Tibial nerve (tissue), 4 donors: ENCODE data around the gene OTOS. TPM values are rescaled to one million over a fixed set of nuclear protein-coding genes. Genes with fewer than 3 reads are reported as not detected.

Experiments
- DNase-seq, 2 donors: peaks; one replicate each; pipeline ENCODE4 v3.0.0-alpha.2; 2019; ENCODE audit warnings: low spot score in 2 of 2
- H3K27ac ChIP-seq, 4 donors: fragments of 200-600 bp; sonication (generic) in 3 of 4; one replicate each; pipeline ENCODE4 v1.5.1; 2017 to 2019; ENCODE audit warnings: mild to moderate bottlenecking in 1 of 4
- H3K27me3 ChIP-seq, 2 donors: fragments of 200-600 bp; sonication (generic) in 1 of 2; one replicate each; pipeline versions ENCODE4 v1.5.1 to v1.6.0; 2017 to 2019
- H3K36me3 ChIP-seq, 3 donors: fragments of 200-600 bp; sonication (generic); one replicate each; pipeline ENCODE4 v1.5.1; 2018 to 2019
- H3K4me1 ChIP-seq, 4 donors: fragments of 200-600 bp; sonication (generic) in 3 of 4; one replicate each; pipeline ENCODE4 v1.5.1; 2017 to 2019
- H3K4me3 ChIP-seq, 4 donors: fragments of 200-600 bp; sonication (generic) in 3 of 4; one replicate each; pipeline ENCODE4 v1.5.1; 2017 to 2019; ENCODE audit warnings: mild to moderate bottlenecking in 1 of 4, moderate library complexity in 1 of 4
- H3K9me3 ChIP-seq, 4 donors: fragments of 200-600 bp; sonication (generic) in 3 of 4; one replicate each; pipeline ENCODE4 v1.5.1; 2017 to 2019
- CTCF ChIP-seq, 5 experiments: fragments of 200-600 bp in 3 of 5; fragments of 450-650 bp in 2 of 5; sonication (generic) in 3 of 5; IDR thresholded peaks; one replicate each; pipeline ENCODE4 v1.5.1; 2016 to 2019; ENCODE audit warnings: antibody characterized with exemption in 5 of 5, mild to moderate bottlenecking in 3 of 5, moderate library complexity in 2 of 5
- EP300 ChIP-seq, 2 donors: sonication (generic); formaldehyde crosslinking; IDR thresholded peaks; one replicate each; pipeline ENCODE4 v1.6.1; 2017; ENCODE audit warnings: antibody characterized with exemption in 2 of 2, mild to moderate bottlenecking in 1 of 2
- POLR2A ChIP-seq, 2 donors: fragments of 450-650 bp; IDR thresholded peaks; one replicate each; pipeline ENCODE4 v1.6.1; 2017; ENCODE audit warnings: antibody characterized with exemption in 2 of 2, mild to moderate bottlenecking in 2 of 2, moderate library complexity in 2 of 2
- WGBS, 2 donors: methylation state at CpG; one replicate each; pipeline ENCODE4 v1.1.5; 2018; 5-methylcytosine and 5-hydroxymethylcytosine counted together
- total RNA-seq, 4 donors: library from RNA; depleted of rRNA; stranded (reverse); fragments of >200 nt; gene quantifications; one replicate each; pipeline ENCODE4 v1.1.0, GENCODE V29; 2016

Gene OTOS
- total RNA-seq, 4 donors from 2014 or later, result not detected

DNA sequence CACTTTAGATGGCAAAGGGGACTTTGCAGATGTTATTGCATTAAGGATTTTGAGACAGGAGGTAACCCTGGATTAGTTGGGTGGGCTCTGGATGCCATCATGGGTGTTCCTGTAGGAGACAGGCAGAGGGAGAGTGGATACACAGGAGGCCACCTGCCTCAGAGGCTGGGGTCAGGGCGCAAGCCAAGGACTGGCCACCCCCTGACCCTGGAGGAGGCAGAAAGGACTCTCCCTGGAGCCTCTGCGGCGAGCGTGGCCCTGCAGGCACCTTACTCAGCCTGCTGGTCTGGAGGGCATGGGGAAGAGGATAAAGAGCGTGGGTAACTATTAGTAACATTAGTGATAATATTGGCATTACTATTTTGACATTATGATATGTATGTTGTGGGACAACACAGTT lies 21.6 kb upstream of the OTOS start:
- TF ChIP-seq EP300 (IDR thresholded peaks at IDR 0.05), result no peak
- no peak for TF ChIP-seq POLR2A (IDR thresholded peaks at IDR 0.05)
- no peak for TF ChIP-seq CTCF (IDR thresholded peaks at IDR 0.05)
- DNase-seq, result no peak
- Histone ChIP-seq H3K4me1 (no peaks in the 10 kb centered on the region), H3K9me3 (peaks cover 0 to 7% (median 0%) of the 10 kb centered on the region in 4 donors), H3K36me3 (no peaks in the 10 kb centered on the region), H3K4me3 (no peak overlapping the region), H3K27ac (no peak overlapping the region), H3K27me3 (peaks cover 0 to 14% of the 10 kb centered on the region in 2 donors)
- WGBS, 2 donors, result 66 to 82% methylated on average over 5 of the region's 5 CpGs

DNA sequence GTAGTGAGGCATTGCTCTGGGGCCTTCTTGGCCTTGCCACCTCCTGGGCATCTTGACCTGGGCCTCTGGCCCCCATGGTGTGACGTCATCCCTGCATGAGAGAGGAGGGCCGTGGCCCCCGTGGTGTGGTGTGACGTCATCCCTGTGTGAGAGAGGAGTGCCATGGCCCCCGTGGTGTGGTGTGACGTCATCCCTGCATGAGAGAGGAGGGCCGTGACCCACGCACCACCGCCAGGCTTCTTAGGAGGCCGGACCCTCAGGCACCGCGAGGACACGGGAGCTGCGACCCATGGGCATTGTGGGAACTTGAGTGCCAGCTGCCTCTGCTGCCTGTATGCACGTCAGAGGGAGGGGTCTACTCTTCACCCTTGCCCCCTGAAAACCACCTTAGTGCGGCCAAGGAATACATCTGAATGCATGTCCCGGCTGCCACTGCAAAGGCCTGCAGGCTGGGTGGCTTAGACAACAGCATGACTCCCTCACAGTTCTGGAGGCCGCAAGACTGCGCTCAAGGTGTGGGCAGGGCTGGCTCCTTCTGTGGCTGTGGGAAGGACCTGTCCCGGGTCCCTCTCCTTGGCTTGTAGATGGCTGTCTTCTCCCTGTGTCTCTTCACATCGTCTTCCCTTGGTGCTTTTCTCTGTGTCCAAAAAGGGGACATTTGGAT lies 20.8 kb upstream of the OTOS start:
- DNase-seq, result no peak
- H3K9me3 ChIP-seq, result peaks cover 0 to 4% (median 0%) of the 10 kb centered on the region in 4 donors
- no peak overlapping the region for H3K4me3 ChIP-seq
- no peaks in the 10 kb centered on the region for H3K36me3 ChIP-seq
- H3K27ac ChIP-seq, result no peak overlapping the region
- 82 to 92% methylated on average over 7 to 14 of the region's 21 CpGs for WGBS, 2 donors
- H3K27me3 ChIP-seq, result peaks cover 0 to 8% of the 10 kb centered on the region in 2 donors
- no peaks in the 10 kb centered on the region for H3K4me1 ChIP-seq
- TF ChIP-seq EP300 (IDR thresholded peaks at IDR 0.05), result no peak
- TF ChIP-seq CTCF (IDR thresholded peaks at IDR 0.05), result no peak
- TF ChIP-seq POLR2A (IDR thresholded peaks at IDR 0.05), result no peak

- 86 to 91% methylated on average over 13 to 16 of the region's 18 CpGs for WGBS, 2 donors
- H3K27me3 ChIP-seq, result peaks cover 0 to 6% of the 10 kb centered on the region in 2 donors
- DNase-seq, result no peak
These were observed 20.0 kb upstream of the OTOS start for GRCh38 chr2:240160291-240161086.

DNA sequence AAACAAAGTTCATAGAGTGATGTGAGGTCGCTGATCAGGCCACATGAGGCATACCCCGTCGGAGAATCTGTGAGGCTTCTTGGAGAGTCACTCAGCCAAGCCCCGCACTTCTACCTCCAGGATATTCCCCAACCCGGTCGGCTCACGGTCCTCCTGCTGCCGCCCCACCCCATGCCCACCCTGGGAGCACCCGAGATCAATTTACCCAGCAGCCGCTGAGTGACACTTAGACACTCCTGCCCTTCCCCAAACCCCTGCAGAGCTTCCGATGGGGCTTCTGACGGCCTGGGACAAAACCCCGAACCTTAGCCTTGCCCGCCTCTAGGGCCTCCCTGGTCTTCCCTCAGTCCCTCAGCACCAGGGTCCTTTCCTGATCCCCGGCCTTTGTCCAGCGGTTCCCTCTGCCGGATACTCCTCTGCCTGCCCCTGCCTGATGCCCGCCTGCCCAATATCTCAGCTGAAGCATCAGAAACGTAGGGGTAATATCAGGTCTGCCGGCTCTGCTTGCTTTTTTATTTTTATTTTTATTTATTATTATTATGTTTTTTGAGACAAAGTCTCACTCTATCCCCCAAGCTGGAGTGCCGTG lies 18.9 kb upstream of the OTOS start:
- DNase-seq, result no peak
- Histone ChIP-seq H3K27me3 (peaks cover 0 to 3% of the 10 kb centered on the region in 2 donors), H3K4me3 (no peak overlapping the region), H3K4me1 (no peaks in the 10 kb centered on the region), H3K9me3 (no peaks in the 10 kb centered on the region), H3K27ac (no peak overlapping the region), H3K36me3 (no peaks in the 10 kb centered on the region)
- TF ChIP-seq EP300 (IDR thresholded peaks at IDR 0.05) (no peak), POLR2A (IDR thresholded peaks at IDR 0.05) (no peak), CTCF (IDR thresholded peaks at IDR 0.05) (no peak)
- WGBS, 2 donors, result 84 to 85% methylated on average over 20 to 21 of the region's 21 CpGs

More at GRCh38 chr2:240160291-240161086, 20.0 kb upstream of the OTOS start:
- H3K27ac ChIP-seq, result no peak overlapping the region
- TF ChIP-seq POLR2A (IDR thresholded peaks at IDR 0.05) (no peak), EP300 (IDR thresholded peaks at IDR 0.05) (no peak), CTCF (IDR thresholded peaks at IDR 0.05) (no peak)
- H3K9me3 ChIP-seq, result no peaks in the 10 kb centered on the region
- H3K4me1 ChIP-seq, result no peaks in the 10 kb centered on the region
- no peak overlapping the region for H3K4me3 ChIP-seq
- no peaks in the 10 kb centered on the region for H3K36me3 ChIP-seq

GRCh38 chr2:240157147-240157470 lies 16.7 kb upstream of the OTOS start:
- Histone ChIP-seq H3K4me1 (no peaks in the 10 kb centered on the region), H3K4me3 (no peak overlapping the region), H3K9me3 (peaks cover 0 to 10% (median 0%) of the 10 kb centered on the region in 4 donors), H3K27ac (no peak overlapping the region), H3K27me3 (peaks cover 0 to 6% of the 10 kb centered on the region in 2 donors), H3K36me3 (no peaks in the 10 kb centered on the region)
- 76 to 100% methylated on average over 5 of the region's 5 CpGs for WGBS, 2 donors
- no peak for TF ChIP-seq EP300 (IDR thresholded peaks at IDR 0.05)
- no peak for TF ChIP-seq CTCF (IDR thresholded peaks at IDR 0.05)
- TF ChIP-seq POLR2A (IDR thresholded peaks at IDR 0.05), result no peak
- no peak for DNase-seq
